Breast epithelium (tissue), 4 donors: ENCODE measurements around the gene PCDHGA1. TPM values are rescaled to one million over a fixed set of nuclear protein-coding genes. Genes with fewer than 3 reads are reported as not detected.
"Not testable (repeated sequence)": the region's sequence is repeated elsewhere in the genome, so short reads cannot be mapped to it uniquely, and the experiment has no call there.

Experiments used
- DNase-seq, 2 donors: peaks; one replicate each; pipeline ENCODE4 v3.0.0-alpha.2; 2019; ENCODE audit warnings: low spot score in 2 of 2
- H3K27ac ChIP-seq, 2 donors: fragments of 200-600 bp; sonication (generic) in 1 of 2; one replicate each; pipeline ENCODE4 v1.5.1; 2016 to 2019; ENCODE audit warnings: mild to moderate bottlenecking in 1 of 2
- H3K27me3 ChIP-seq, 2 donors: fragments of 200-600 bp; sonication (generic) in 1 of 2; one replicate each; pipeline versions ENCODE4 v1.5.1 to v1.6.0; 2017 to 2019; ENCODE audit warnings: control low read depth in 1 of 2, mild to moderate bottlenecking in 1 of 2
- H3K36me3 ChIP-seq: fragments of 200-600 bp; one replicate; pipeline ENCODE4 v1.5.1; 2019
- H3K4me1 ChIP-seq, 2 donors: fragments of 200-600 bp; sonication (generic); one replicate each; pipeline ENCODE4 v1.5.1; 2016 to 2019; ENCODE audit warnings: control low read depth in 1 of 2
- H3K4me3 ChIP-seq, 3 donors: fragments of 200-600 bp; sonication (generic); 1 replicate in 2 of 3; 2 replicates in 1 of 3; pipeline ENCODE4 v1.5.1; 2016 to 2019; ENCODE audit warnings: mild to moderate bottlenecking in 3 of 3, moderate library complexity in 2 of 3
- H3K9me3 ChIP-seq, 2 donors: fragments of 200-600 bp; sonication (generic) in 1 of 2; one replicate each; pipeline ENCODE4 v1.5.1; 2016 to 2019; ENCODE audit warnings: control low read depth in 1 of 2
- CTCF ChIP-seq, 3 donors: fragments of 450-650 bp; IDR thresholded peaks; one replicate each; pipeline ENCODE4 v1.5.1; 2016 to 2017; ENCODE audit warnings: antibody characterized with exemption in 3 of 3, mild to moderate bottlenecking in 3 of 3, moderate library complexity in 3 of 3
- POLR2A ChIP-seq: fragments of 450-650 bp; IDR thresholded peaks from one replicate; pipeline ENCODE4 v1.6.1; 2016; ENCODE audit warnings: antibody characterized with exemption, mild to moderate bottlenecking, moderate library complexity
- POLR2AphosphoS5 ChIP-seq, 3 donors: sonication (generic); formaldehyde crosslinking; IDR thresholded peaks; one replicate each; pipeline ENCODE4 v1.6.1; 2017; ENCODE audit warnings: antibody characterized with exemption in 3 of 3
- intact Hi-C: fragments of 100-400 bp; cut with DNase I; formaldehyde crosslinking; loops from one replicate; pipeline ENCODE4 v1.15.1; 2023; ENCODE audit warnings: low total_unique reads
- total RNA-seq, 3 donors: library from RNA; depleted of rRNA; stranded (reverse); fragments of >200 nt; gene quantifications; one replicate each; pipeline ENCODE4 v1.1.0, GENCODE V29; 2016

The PCDHGA1 gene
- total RNA-seq: 1 to 10 TPM in 2 of 3 donors, under 1 TPM in 1; 0.80 to 1.3 (median 1.2) TPM

DNA sequence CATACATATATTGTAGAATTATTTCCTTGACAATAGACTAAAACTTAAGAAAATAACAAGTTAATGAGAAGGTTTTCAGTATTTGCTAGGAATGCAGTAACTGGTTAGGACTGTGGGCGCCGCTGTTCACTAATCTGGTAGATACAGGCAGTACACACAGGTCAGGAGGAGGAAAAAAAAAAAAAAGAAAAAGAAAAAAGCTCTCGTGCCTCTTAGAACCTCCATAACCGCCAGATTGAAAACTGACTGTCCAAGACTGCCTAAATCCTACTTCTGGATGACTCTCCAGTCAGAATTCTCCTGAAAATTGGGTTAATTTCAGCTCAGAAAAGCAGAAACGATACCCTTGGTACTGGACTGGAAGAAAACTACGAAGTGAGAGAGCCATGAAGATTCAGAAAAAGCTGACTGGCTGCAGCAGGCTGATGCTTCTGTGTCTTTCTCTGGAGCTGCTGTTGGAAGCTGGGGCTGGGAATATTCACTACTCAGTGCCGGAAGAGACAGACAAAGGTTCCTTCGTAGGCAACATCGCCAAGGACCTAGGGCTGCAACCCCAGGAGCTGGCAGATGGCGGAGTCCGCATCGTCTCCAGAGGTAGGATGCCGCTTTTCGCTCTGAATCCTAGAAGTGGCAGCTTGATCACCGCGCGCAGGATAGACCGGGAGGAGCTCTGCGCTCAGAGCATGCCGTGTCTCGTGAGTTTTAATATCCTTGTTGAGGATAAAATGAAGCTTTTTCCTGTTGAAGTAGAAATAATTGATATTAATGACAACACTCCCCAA lies at the start of gene PCDHGA1:
Gene PCDHGA1 (plus strand): TSS at position 216 of the 782 bp plus-strand sequence.
- no peak for TF ChIP-seq POLR2AphosphoS5 (IDR thresholded peaks at IDR 0.05)
- no peak for TF ChIP-seq POLR2A
- TF ChIP-seq CTCF (IDR thresholded peaks at IDR 0.05): no peak
- H3K4me3 ChIP-seq: peak within 1 kb of the TSS in 1 of 3 donors; percentile 13
- H3K36me3 ChIP-seq: no peaks in the 10 kb centered on the region
- intact Hi-C loops: no loop called here
- peaks cover 59 to 93% of the 10 kb centered on the region in 2 donors for H3K9me3 ChIP-seq
- DNase-seq: no peak
- H3K27ac ChIP-seq: no peak within 1 kb of the TSS
- no peaks in the 10 kb centered on the region for H3K27me3 ChIP-seq
- H3K4me1 ChIP-seq: no peaks in the 10 kb centered on the region

- TF ChIP-seq CTCF (IDR thresholded peaks at IDR 0.05): no peak
- TF ChIP-seq POLR2A: no peak
- no peak for TF ChIP-seq POLR2AphosphoS5 (IDR thresholded peaks at IDR 0.05)
- DNase-seq: no peak
- Histone ChIP-seq H3K27ac (no peak overlapping the region), H3K4me3 (no peak overlapping the region), H3K9me3 (peaks cover 95 to 100% of the 10 kb centered on the region in 2 donors), H3K36me3 (no peaks in the 10 kb centered on the region), H3K4me1 (no peaks in the 10 kb centered on the region), H3K27me3 (no peaks in the 10 kb centered on the region)
- intact Hi-C loops: no loop called here
Measured at GRCh38 chr5:141298376-141298775, 31.9 kb upstream of the PCDHGA1 start.

DNA sequence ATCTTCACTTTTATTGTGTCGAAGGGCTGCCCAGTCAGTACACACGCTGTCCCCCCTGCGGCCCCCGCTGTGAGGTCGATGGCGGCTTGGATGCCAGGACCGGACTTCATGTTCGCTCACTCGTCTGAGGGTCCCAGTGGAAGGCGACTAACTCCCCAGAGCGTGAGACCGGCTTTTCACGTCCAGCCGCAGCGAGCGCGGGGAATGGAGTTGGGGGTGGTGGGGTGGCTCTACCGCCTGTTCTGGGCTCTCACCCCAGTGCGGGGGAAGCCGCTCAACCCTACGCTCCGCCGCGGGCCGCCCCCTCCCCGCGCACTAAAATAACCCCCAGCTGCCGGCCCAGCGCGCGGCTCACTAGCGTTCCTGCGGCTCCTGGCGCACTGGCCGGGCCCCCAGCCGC lies 26.6 kb upstream of the PCDHGA1 start, which contains the start of gene SLC25A2:
Gene SLC25A2 (minus strand): TSS at position 294 of the 400 bp plus-strand sequence. CDS start 184 bp downstream, at position 110.
- DNase-seq: no peak
- peaks cover 96 to 100% of the 10 kb centered on the region in 2 donors for H3K9me3 ChIP-seq
- no peak within 1 kb of the TSS for H3K4me3 ChIP-seq
- intact Hi-C loops: no loop called here
- H3K27me3 ChIP-seq: no peaks in the 10 kb centered on the region
- no peaks in the 10 kb centered on the region for H3K4me1 ChIP-seq
- TF ChIP-seq CTCF (IDR thresholded peaks at IDR 0.05) (no peak), POLR2A (no peak), POLR2AphosphoS5 (IDR thresholded peaks at IDR 0.05) (no peak)
- H3K36me3 ChIP-seq: no peaks in the 10 kb centered on the region
- no peak within 1 kb of the TSS for H3K27ac ChIP-seq

DNA sequence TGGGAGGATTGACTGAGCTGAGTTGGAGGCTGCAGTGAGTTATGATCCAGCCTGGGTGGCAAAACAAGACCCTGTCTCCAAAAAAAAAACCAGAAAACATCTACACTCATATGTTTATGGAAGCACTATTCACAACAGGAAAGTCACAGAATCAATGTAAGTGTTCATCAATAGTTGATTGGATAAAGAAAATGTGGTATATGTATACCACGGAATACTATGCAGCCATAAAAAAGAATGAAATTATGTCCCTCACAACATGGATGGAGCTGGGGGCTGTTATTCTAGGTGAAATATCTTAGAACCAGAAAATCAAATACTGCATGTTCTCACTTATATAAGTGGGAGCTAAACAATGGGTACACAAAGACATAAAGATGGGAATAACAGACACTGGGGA lies 23.7 kb upstream of the PCDHGA1 start:
- DNase-seq: no peak
- Histone ChIP-seq H3K9me3 (peaks cover 95 to 100% of the 10 kb centered on the region in 2 donors), H3K4me1 (no peaks in the 10 kb centered on the region), H3K27me3 (no peaks in the 10 kb centered on the region), H3K36me3 (peaks cover 3% of the 10 kb centered on the region), H3K27ac (no peak overlapping the region), H3K4me3 (no peak overlapping the region)
- no peak for TF ChIP-seq POLR2AphosphoS5 (IDR thresholded peaks at IDR 0.05)
- no peak for TF ChIP-seq POLR2A
- no peak for TF ChIP-seq CTCF (IDR thresholded peaks at IDR 0.05)
- intact Hi-C loops: no loop called here

- Histone ChIP-seq H3K4me3 (no peak overlapping the region), H3K36me3 (peaks cover 10% of the 10 kb centered on the region), H3K27ac (no peak overlapping the region), H3K9me3 (peaks cover 96 to 99% of the 10 kb centered on the region in 2 donors), H3K4me1 (no peaks in the 10 kb centered on the region), H3K27me3 (no peaks in the 10 kb centered on the region)
- DNase-seq: no peak
- TF ChIP-seq CTCF (IDR thresholded peaks at IDR 0.05) (no peak), POLR2A (no peak), POLR2AphosphoS5 (IDR thresholded peaks at IDR 0.05) (no peak)
- intact Hi-C loops: no loop called here
Measured at GRCh38 chr5:141313711-141314110, 16.6 kb upstream of the PCDHGA1 start.

DNA sequence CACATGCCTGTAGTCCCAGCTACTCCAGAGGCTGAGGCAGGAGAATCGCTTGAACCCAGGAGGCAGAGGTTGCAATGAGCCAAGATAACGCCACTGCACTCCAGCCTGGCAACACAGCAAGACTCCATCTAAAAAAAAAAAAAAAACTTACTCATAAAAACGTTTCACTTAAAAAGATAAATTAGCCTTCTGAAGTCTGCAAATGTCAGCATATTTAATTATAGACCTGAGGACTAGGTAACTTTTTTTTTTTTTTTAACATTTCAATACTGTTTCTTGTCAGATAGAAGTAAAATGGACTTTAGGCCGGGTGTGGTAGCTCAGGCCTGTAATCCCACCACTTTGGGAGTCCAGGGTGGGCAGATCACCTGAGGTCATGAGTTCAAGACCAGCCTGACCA lies 13.4 kb upstream of the PCDHGA1 start:
- H3K36me3 ChIP-seq, H3K4me3 ChIP-seq, H3K4me1 ChIP-seq, DNase-seq, intact Hi-C loops, H3K27me3 ChIP-seq, H3K27ac ChIP-seq: not testable (repeated sequence)
- peaks cover 78 to 92% of the 10 kb centered on the region in 2 donors for H3K9me3 ChIP-seq
